ENCODE data around the gene ADAM8.

DNA sequence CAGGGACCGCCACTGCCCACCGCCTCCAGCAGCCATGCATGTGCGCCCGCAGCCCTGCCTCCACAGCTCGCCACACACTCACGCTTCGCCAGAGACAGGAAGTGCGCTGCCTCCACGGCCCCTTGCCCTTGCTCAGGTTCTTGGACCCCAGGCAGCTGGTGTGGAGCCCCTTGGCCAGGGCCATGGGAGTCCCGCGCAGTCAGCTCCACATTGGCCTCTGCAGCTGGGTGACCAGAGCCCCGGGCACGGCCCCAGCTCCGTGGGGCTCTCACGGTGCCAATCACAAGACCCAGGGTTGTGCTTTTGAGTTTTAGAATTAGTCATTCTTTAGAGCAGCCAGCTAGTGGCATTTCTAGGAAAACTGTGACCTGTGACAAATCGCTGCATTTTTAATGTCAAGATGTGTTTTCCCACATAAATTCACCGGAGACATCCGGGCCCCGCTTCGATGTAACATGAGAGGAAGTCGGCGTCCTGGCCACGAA is 50.9 kb downstream of the ADAM8 start:
- TF ChIP-seq, protein P1, sequence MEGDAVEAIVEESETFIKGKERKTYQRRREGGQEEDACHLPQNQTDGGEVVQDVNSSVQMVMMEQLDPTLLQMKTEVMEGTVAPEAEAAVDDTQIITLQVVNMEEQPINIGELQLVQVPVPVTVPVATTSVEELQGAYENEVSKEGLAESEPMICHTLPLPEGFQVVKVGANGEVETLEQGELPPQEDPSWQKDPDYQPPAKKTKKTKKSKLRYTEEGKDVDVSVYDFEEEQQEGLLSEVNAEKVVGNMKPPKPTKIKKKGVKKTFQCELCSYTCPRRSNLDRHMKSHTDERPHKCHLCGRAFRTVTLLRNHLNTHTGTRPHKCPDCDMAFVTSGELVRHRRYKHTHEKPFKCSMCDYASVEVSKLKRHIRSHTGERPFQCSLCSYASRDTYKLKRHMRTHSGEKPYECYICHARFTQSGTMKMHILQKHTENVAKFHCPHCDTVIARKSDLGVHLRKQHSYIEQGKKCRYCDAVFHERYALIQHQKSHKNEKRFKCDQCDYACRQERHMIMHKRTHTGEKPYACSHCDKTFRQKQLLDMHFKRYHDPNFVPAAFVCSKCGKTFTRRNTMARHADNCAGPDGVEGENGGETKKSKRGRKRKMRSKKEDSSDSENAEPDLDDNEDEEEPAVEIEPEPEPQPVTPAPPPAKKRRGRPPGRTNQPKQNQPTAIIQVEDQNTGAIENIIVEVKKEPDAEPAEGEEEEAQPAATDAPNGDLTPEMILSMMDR (IDR thresholded peaks at IDR 0.05; ENCODE audit: borderline replicate concordance, extremely low read depth, low read length, poor library complexity, severe bottlenecking) = no peak
- TF ChIP-seq EZH2 (IDR thresholded peaks at IDR 0.05; ENCODE audit: borderline replicate concordance, low read depth, low read length, severe bottlenecking) = no peak

All from DND-41 (cell line).